Uterus (tissue), 4 donors: ENCODE results near the gene SIKE1. TPM values are rescaled to one million over a fixed set of nuclear protein-coding genes. Genes with fewer than 3 reads are reported as not detected.

Source experiments
- DNase-seq, 2 donors: peaks; one replicate each; pipeline ENCODE4 v3.0.0-alpha.2; 2019 to 2020
- H3K27ac ChIP-seq, 2 donors: fragments of 200-600 bp; sonication (generic); 1 replicate in 1 of 2; 2 replicates in 1 of 2; pipeline ENCODE4 v1.5.1; 2016 to 2018
- H3K27me3 ChIP-seq, 2 donors: fragments of 200-600 bp; sonication (generic); one replicate each; pipeline ENCODE4 v1.5.1; 2018 to 2019; ENCODE audit warnings: control low read depth in 1 of 2
- H3K36me3 ChIP-seq, 2 donors: fragments of 200-600 bp; sonication (generic); one replicate each; pipeline ENCODE4 v1.5.1; 2019; ENCODE audit warnings: control low read depth in 1 of 2
- H3K4me1 ChIP-seq, 2 donors: fragments of 200-600 bp; sonication (generic); one replicate each; pipeline ENCODE4 v1.5.1; 2018 to 2019; ENCODE audit warnings: control low read depth in 1 of 2
- H3K4me3 ChIP-seq, 2 donors: fragments of 200-600 bp; sonication (generic); 1 replicate in 1 of 2; 2 replicates in 1 of 2; pipeline ENCODE4 v1.5.1; 2018 to 2019; ENCODE audit warnings: mild to moderate bottlenecking in 1 of 2
- H3K9me3 ChIP-seq, 2 donors: fragments of 200-600 bp; sonication (generic); one replicate each; pipeline ENCODE4 v1.5.1; 2019; ENCODE audit warnings: control low read depth in 1 of 2
- POLR2A ChIP-seq, 2 donors: fragments of 450-650 bp; IDR thresholded peaks; one replicate each; pipeline ENCODE4 v1.6.1; 2016; ENCODE audit warnings: antibody characterized with exemption in 2 of 2, mild to moderate bottlenecking in 1 of 2, moderate library complexity in 1 of 2
- intact Hi-C: fragments of 100-400 bp; cut with DNase I; formaldehyde crosslinking; loops from one replicate; pipeline ENCODE4 v1.15.1; 2023; ENCODE audit warnings: low total_unique reads
- total RNA-seq, 4 donors: library from RNA; depleted of rRNA in 3 of 4; stranded (reverse); fragments of >200 nt in 3 of 4; gene quantifications; one replicate each; pipeline versions ENCODE4 v1.1.0 to v1.2.4, GENCODE V29; 2014 to 2023
- TF ChIP-seq, protein P1 (sequence below), 4 experiments: fragments of 200-600 bp in 2 of 4; fragments of 450-650 bp in 2 of 4; sonication (generic) in 2 of 4; IDR thresholded peaks; one replicate each; pipeline ENCODE4 v1.5.1; 2016 to 2019; ENCODE audit warnings: antibody characterized with exemption in 4 of 4, mild to moderate bottlenecking in 2 of 4, moderate library complexity in 1 of 4
- donor health status: DM: yes; HTN: yes; CAD: no.

The SIKE1 gene
- total RNA-seq, 4 donors from 2014 or later, result 12.8 to 114 (median 37.0) TPM

DNA sequence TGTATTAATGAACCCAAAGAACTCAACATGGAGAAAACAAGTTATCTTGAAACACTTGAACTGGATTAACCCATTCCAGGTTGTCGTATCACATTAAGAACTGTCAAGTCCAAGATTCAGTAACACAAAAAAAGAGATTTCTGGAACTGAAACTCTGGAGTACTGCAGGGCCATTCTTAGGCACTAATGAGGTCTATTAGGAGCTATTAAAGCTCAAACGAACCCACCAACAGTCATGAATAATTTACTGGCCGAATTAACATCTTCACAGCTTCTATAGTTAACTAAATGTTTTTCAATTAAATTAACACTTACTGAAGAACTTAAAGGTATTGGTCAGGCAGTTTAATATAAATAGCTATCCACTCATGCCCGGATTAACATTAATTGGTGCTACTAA lies 27.3 kb downstream of the SIKE1 start:
- peaks cover 9 to 18% of the 10 kb centered on the region in 2 donors for H3K4me1 ChIP-seq
- H3K27me3 ChIP-seq, result no peaks in the 10 kb centered on the region
- H3K36me3 ChIP-seq, result no peaks in the 10 kb centered on the region
- H3K9me3 ChIP-seq, result no peaks in the 10 kb centered on the region
- intact Hi-C loops, result no loop called here
- H3K27ac ChIP-seq, result no peak overlapping the region
- no peak for DNase-seq
- TF ChIP-seq, protein P1, sequence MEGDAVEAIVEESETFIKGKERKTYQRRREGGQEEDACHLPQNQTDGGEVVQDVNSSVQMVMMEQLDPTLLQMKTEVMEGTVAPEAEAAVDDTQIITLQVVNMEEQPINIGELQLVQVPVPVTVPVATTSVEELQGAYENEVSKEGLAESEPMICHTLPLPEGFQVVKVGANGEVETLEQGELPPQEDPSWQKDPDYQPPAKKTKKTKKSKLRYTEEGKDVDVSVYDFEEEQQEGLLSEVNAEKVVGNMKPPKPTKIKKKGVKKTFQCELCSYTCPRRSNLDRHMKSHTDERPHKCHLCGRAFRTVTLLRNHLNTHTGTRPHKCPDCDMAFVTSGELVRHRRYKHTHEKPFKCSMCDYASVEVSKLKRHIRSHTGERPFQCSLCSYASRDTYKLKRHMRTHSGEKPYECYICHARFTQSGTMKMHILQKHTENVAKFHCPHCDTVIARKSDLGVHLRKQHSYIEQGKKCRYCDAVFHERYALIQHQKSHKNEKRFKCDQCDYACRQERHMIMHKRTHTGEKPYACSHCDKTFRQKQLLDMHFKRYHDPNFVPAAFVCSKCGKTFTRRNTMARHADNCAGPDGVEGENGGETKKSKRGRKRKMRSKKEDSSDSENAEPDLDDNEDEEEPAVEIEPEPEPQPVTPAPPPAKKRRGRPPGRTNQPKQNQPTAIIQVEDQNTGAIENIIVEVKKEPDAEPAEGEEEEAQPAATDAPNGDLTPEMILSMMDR (IDR thresholded peaks at IDR 0.05), result no peak
- no peak for TF ChIP-seq POLR2A (IDR thresholded peaks at IDR 0.05)
- H3K4me3 ChIP-seq, result no peak overlapping the region

DNA sequence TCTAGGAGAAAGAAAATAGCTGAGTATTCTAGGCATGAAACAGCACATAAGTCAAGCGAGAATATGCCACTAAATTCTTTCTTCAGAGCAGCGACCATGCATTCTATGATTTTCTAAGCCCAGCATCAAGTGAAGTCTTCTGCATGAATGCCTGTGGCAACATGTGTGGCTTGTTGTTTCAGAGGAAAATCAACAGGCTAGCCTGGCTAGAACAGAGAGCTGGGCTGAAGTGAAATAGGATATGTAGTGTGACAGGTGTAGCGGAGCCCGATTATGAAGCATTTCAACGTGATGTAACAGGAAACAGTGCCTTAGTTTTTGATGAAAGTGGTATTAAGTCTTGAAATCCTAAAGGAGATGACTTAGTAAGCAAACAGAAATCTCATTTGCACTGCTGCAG lies 29.7 kb downstream of the SIKE1 start:
- no peaks in the 10 kb centered on the region for H3K27me3 ChIP-seq
- H3K4me3 ChIP-seq, result no peak overlapping the region
- DNase-seq, result no peak
- intact Hi-C loops, result no loop called here
- TF ChIP-seq, protein P1 (IDR thresholded peaks at IDR 0.05), result no peak
- TF ChIP-seq POLR2A (IDR thresholded peaks at IDR 0.05), result no peak
- H3K36me3 ChIP-seq, result no peaks in the 10 kb centered on the region
- H3K27ac ChIP-seq, result no peak overlapping the region
- no peaks in the 10 kb centered on the region for H3K9me3 ChIP-seq
- peaks cover 5 to 15% of the 10 kb centered on the region in 2 donors for H3K4me1 ChIP-seq

DNA sequence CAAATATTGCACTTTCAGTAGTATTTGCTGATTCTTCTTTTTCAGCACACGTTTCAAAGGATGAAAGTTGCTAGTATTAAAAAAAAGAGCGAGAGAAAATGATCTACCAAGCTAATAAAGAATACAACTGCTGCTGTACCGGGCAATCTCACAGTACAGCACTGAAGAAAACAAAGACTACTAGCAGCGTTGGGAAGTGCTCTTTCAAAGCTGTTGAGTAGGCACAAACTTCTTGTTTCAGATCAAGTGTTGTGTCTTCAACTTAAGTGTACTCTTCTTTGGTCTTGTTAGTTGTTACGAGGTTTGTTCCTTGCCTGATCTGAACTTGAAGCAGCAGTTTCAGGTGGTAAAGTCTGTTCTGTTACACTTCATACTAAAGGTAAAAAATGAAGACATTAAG lies 30.6 kb downstream of the SIKE1 start:
- DNase-seq, result no peak
- Histone ChIP-seq H3K36me3 (no peaks in the 10 kb centered on the region), H3K27ac (no peak overlapping the region), H3K4me1 (peaks cover 4 to 12% of the 10 kb centered on the region in 2 donors), H3K9me3 (no peaks in the 10 kb centered on the region), H3K27me3 (no peaks in the 10 kb centered on the region), H3K4me3 (no peak overlapping the region)
- intact Hi-C loops, result no loop called here
- TF ChIP-seq, protein P1 (IDR thresholded peaks at IDR 0.05), result no peak
- TF ChIP-seq POLR2A (IDR thresholded peaks at IDR 0.05), result no peak

DNA sequence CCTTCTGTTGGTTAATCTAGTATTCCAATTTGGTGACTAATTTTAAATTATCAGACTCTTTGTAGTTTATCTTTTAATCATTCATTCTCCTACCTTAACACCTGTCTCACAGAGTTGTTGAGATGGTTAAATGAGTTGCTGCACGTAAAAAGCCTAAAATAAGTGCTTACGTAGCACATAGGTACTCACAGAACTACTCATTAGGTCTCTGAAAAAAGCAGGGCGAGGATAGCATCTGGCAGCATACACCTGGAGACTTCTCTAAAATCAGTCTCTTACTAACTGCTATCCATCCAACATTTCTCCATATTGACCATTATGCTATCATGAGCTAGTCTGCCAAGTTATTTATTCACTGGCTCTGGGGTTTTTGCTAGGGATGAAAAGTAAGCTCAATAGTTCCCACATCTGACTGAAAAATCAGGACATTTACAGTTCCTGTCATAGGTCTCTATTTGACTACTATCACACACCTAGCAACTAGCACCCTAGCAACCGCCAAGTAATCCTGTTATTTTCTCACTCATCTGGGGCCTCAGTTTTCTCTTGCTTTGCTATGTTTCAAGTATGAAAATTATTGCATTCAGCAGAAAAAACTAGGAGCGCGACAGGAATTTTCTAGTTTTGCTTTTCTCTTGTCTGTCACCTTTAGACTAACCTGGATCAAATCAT lies 33.9 kb downstream of the SIKE1 start:
- H3K27me3 ChIP-seq, result no peaks in the 10 kb centered on the region
- intact Hi-C loops, result no loop called here
- H3K9me3 ChIP-seq, result no peaks in the 10 kb centered on the region
- H3K4me3 ChIP-seq, result no peak overlapping the region
- no peaks in the 10 kb centered on the region for H3K36me3 ChIP-seq
- no peak for DNase-seq
- peaks cover 0 to 9% of the 10 kb centered on the region in 2 donors for H3K4me1 ChIP-seq
- H3K27ac ChIP-seq, result no peak overlapping the region
- TF ChIP-seq POLR2A (IDR thresholded peaks at IDR 0.05), result no peak
- TF ChIP-seq, protein P1 (IDR thresholded peaks at IDR 0.05), result no peak

DNA sequence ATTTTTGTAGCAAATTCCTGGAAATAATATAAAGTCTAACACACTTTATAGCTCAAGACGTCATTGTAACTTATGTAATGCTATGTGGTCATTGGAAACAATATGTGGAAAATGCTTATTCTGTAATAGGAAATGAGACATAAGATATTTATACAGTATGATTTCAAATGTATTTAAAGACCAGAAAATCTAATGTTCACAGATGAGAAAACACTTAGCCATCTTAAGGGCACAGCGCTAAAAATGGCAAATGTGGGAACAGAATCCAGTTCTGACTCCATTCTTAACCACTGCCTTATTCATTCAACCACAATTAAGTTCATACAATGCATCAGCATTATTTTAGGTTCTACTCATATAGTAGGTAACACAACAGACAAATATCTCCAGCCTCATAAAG lies 35.2 kb downstream of the SIKE1 start:
- TF ChIP-seq POLR2A (IDR thresholded peaks at IDR 0.05), result no peak
- TF ChIP-seq, protein P1 (IDR thresholded peaks at IDR 0.05), result no peak
- Histone ChIP-seq H3K4me3 (no peak overlapping the region), H3K36me3 (no peaks in the 10 kb centered on the region), H3K27me3 (no peaks in the 10 kb centered on the region), H3K9me3 (no peaks in the 10 kb centered on the region), H3K27ac (no peak overlapping the region), H3K4me1 (peaks cover 0 to 9% of the 10 kb centered on the region in 2 donors)
- intact Hi-C loops, result no loop called here
- no peak for DNase-seq
